Bronchial epithelial cell (primary cell): Measurements from ENCODE around the gene EPHB2. TPM values are rescaled to one million over a fixed set of nuclear protein-coding genes. Genes with fewer than 3 reads are reported as not detected.

Experiments used
- DNase-seq: peaks from one replicate; pipeline ENCODE4 v3.0.0-alpha.2; 2010; ENCODE audit warnings: low read depth
- FAIRE-seq: peaks from 2 replicates; lab custom pipeline; 2011; peaks lifted over from hg19 to GRCh38; lab: Jason Lieb, UNC
- H3K27me3 ChIP-seq: 2 replicates; pipeline ENCODE4 v1.5.1; 2011; ENCODE audit warnings: low read length; ENCODE audit not compliant: control insufficient read depth, insufficient read depth
- H3K36me3 ChIP-seq: 2 replicates; pipeline ENCODE4 v1.5.1; 2011; ENCODE audit warnings: low read length; ENCODE audit not compliant: control insufficient read depth, insufficient read depth
- H3K4me3 ChIP-seq: 2 replicates; pipeline ENCODE4 v1.5.1; 2011; ENCODE audit warnings: mild to moderate bottlenecking, low read depth, low read length, control low read depth
- CTCF ChIP-seq: IDR thresholded peaks from 2 replicates; pipeline ENCODE4 v1.5.1; 2011; ENCODE audit warnings: mild to moderate bottlenecking, moderate library complexity, low read length, control low read depth, inconsistent platforms; ENCODE audit not compliant: insufficient read depth, severe bottlenecking
- total RNA-seq: library from RNA; depleted of rRNA; stranded (reverse); fragments of >200 nt; gene quantifications from 2 replicates; pipeline ENCODE4 v1.2.1, GENCODE V29; 2014

Gene EPHB2
- total RNA-seq, 1 donor from 2014 or later, result 10.0 TPM

GRCh38 chr1:22876359-22877111, 165.9 kb downstream of the EPHB2 start:
- Histone ChIP-seq H3K36me3 (peaks cover 2% of the 10 kb centered on the region), H3K4me3 (no peak overlapping the region), H3K27me3 (no peaks in the 10 kb centered on the region)
- no peak for TF ChIP-seq CTCF
- DNase-seq (peak; percentile 31), FAIRE-seq (no peak)

- FAIRE-seq, result peak; percentile 75
- Histone ChIP-seq H3K27me3 (no peaks in the 10 kb centered on the region), H3K36me3 (no peaks in the 10 kb centered on the region), H3K4me3 (no peak overlapping the region)
- TF ChIP-seq CTCF, result no peak
- DNase-seq, result no peak
These were observed 166.7 kb downstream of the EPHB2 start for GRCh38 chr1:22877112-22877915.

- DNase-seq (no peak), FAIRE-seq (no peak)
- H3K36me3 ChIP-seq, result no peaks in the 10 kb centered on the region
- TF ChIP-seq CTCF, result no peak
- H3K4me3 ChIP-seq, result no peak overlapping the region
- H3K27me3 ChIP-seq, result no peaks in the 10 kb centered on the region
These were observed 167.3 kb downstream of the EPHB2 start for GRCh38 chr1:22877980-22878379.

- Histone ChIP-seq H3K27me3 (no peaks in the 10 kb centered on the region), H3K4me3 (no peak overlapping the region), H3K36me3 (no peaks in the 10 kb centered on the region)
- peak; percentile 68 for FAIRE-seq
- TF ChIP-seq CTCF, result no peak
- DNase-seq, result peak; percentile 72
These were observed 168.0 kb downstream of the EPHB2 start for GRCh38 chr1:22878626-22879025.

GRCh38 chr1:22879445-22879844, 168.8 kb downstream of the EPHB2 start:
- Histone ChIP-seq H3K4me3 (no peak overlapping the region), H3K36me3 (no peaks in the 10 kb centered on the region), H3K27me3 (no peaks in the 10 kb centered on the region)
- no peak for TF ChIP-seq CTCF
- FAIRE-seq (peak; percentile 70), DNase-seq (no peak)
